Measurements from ENCODE around the gene SLC39A11.

DNA sequence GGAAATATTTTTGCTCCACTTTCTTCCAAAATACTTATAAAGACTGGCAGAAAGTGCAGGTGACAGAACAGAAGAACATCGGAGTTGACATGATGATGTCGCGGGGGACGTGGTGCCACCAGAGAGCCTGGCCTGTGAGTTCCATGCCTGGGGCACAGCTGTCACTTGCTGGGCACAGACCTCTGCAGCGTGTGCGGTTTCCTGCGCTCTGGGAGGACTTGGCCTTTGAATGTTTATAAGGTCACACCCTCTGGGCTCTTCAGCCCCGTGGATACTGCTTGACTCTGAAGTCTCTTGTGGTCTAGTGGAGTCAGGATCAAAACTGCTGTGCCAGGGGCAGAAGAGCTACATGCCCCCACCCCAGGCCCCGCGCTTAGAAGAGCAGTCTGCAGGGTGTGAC is 357.9 kb downstream of the SLC39A11 start:
- TF ChIP-seq TAF1 (IDR thresholded peaks at IDR 0.05; ENCODE audit: low read depth) (no peak), TEAD4 (IDR thresholded peaks at IDR 0.05) (no peak), EGR1 (IDR thresholded peaks at IDR 0.05) (no peak), NFIC (IDR thresholded peaks at IDR 0.05) (no peak), FOXM1 (IDR thresholded peaks at IDR 0.05; ENCODE audit: borderline replicate concordance, low read depth) (no peak)
- TF ChIP-seq, protein P1, sequence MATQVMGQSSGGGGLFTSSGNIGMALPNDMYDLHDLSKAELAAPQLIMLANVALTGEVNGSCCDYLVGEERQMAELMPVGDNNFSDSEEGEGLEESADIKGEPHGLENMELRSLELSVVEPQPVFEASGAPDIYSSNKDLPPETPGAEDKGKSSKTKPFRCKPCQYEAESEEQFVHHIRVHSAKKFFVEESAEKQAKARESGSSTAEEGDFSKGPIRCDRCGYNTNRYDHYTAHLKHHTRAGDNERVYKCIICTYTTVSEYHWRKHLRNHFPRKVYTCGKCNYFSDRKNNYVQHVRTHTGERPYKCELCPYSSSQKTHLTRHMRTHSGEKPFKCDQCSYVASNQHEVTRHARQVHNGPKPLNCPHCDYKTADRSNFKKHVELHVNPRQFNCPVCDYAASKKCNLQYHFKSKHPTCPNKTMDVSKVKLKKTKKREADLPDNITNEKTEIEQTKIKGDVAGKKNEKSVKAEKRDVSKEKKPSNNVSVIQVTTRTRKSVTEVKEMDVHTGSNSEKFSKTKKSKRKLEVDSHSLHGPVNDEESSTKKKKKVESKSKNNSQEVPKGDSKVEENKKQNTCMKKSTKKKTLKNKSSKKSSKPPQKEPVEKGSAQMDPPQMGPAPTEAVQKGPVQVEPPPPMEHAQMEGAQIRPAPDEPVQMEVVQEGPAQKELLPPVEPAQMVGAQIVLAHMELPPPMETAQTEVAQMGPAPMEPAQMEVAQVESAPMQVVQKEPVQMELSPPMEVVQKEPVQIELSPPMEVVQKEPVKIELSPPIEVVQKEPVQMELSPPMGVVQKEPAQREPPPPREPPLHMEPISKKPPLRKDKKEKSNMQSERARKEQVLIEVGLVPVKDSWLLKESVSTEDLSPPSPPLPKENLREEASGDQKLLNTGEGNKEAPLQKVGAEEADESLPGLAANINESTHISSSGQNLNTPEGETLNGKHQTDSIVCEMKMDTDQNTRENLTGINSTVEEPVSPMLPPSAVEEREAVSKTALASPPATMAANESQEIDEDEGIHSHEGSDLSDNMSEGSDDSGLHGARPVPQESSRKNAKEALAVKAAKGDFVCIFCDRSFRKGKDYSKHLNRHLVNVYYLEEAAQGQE (IDR thresholded peaks at IDR 0.05; ENCODE audit: low read depth): no peak
- TF ChIP-seq, protein P2, sequence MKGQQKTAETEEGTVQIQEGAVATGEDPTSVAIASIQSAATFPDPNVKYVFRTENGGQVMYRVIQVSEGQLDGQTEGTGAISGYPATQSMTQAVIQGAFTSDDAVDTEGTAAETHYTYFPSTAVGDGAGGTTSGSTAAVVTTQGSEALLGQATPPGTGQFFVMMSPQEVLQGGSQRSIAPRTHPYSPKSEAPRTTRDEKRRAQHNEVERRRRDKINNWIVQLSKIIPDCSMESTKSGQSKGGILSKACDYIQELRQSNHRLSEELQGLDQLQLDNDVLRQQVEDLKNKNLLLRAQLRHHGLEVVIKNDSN (IDR thresholded peaks at IDR 0.05): no peak
